HepG2 (cell line): ENCODE data around the gene SASS6. TPM values are rescaled to one million over a fixed set of nuclear protein-coding genes. Genes with fewer than 3 reads are reported as not detected.
A peak's percentile ranks its signal among the peaks of the same experiment; 100 is the strongest.

Source experiments
- BORCS8-MEF2B ChIP-seq: sonication (generic); formaldehyde crosslinking; IDR thresholded peaks from 2 replicates; pipeline ENCODE4 v1.8.0; 2022; ENCODE audit warnings: mild to moderate bottlenecking, missing genetic modification reagents
- EEA1 ChIP-seq: sonication (generic); formaldehyde crosslinking; IDR thresholded peaks from 2 replicates; pipeline ENCODE4 v1.5.1; 2020; ENCODE audit warnings: mild to moderate bottlenecking, missing genetic modification reagents, borderline replicate concordance
- HIVEP1 ChIP-seq: sonication (generic); formaldehyde crosslinking; IDR thresholded peaks from 2 replicates; pipeline ENCODE4 v1.4.0; 2020; ENCODE audit warnings: mild to moderate bottlenecking, missing genetic modification reagents
- HMGXB4 ChIP-seq, 2 experiments: sonication (generic) in 1 of 2; formaldehyde crosslinking in 1 of 2; IDR thresholded peaks; 2 replicates each; pipeline versions ENCODE4 v1.4.0 to v1.6.1; 2018 to 2020; ENCODE audit warnings: missing genetic modification reagents in 2 of 2, borderline replicate concordance in 1 of 2, low read depth in 1 of 2, mild to moderate bottlenecking in 1 of 2, missing biosample characterization in 1 of 2
- HNRNPH1 ChIP-seq: fragments of 200-400 bp; formaldehyde crosslinking; optimal IDR thresholded peaks from 2 replicates; pipeline ENCODE3; 2017; ENCODE audit warnings: mild to moderate bottlenecking, low read depth, low read length
- HOXA5 ChIP-seq: sonication (generic); formaldehyde crosslinking; IDR thresholded peaks from 2 replicates; pipeline ENCODE4 v1.4.0; 2020; ENCODE audit warnings: missing genetic modification reagents
- KLF11 ChIP-seq: IDR thresholded peaks from 2 replicates; pipeline ENCODE4 v1.6.1; 2016; ENCODE audit warnings: missing compliant biosample characterization
- MLXIP ChIP-seq: sonication (generic); formaldehyde crosslinking; IDR thresholded peaks from 2 replicates; pipeline ENCODE4 v1.9.0; 2021; ENCODE audit warnings: missing genetic modification reagents, borderline replicate concordance
- MXD1 ChIP-seq: sonication (generic); formaldehyde crosslinking; IDR thresholded peaks from 2 replicates; pipeline ENCODE4 v1.4.0; 2020; ENCODE audit warnings: mild to moderate bottlenecking, missing genetic modification reagents
- NKX3-1 ChIP-seq: sonication (generic); formaldehyde crosslinking; IDR thresholded peaks from 2 replicates; pipeline ENCODE4 v1.5.0; 2020; ENCODE audit warnings: missing genetic modification reagents
- ONECUT2 ChIP-seq: sonication (generic); formaldehyde crosslinking; IDR thresholded peaks from 2 replicates; pipeline ENCODE4 v1.4.0; 2020; ENCODE audit warnings: missing genetic modification reagents
- PAXIP1 ChIP-seq: sonication (generic); formaldehyde crosslinking; conservative IDR thresholded peaks from 2 replicates; pipeline ENCODE4 v1.4.0; 2020; ENCODE audit warnings: mild to moderate bottlenecking, missing genetic modification reagents, moderate library complexity
- REL ChIP-seq: sonication (generic); formaldehyde crosslinking; conservative IDR thresholded peaks from 2 replicates; pipeline ENCODE4 v1.8.0; 2022; ENCODE audit warnings: mild to moderate bottlenecking, missing genetic modification reagents, moderate library complexity
- SMC3 ChIP-seq: IDR thresholded peaks from 2 replicates; pipeline ENCODE4 v1.6.1; 2011; ENCODE audit warnings: low read length, improper control_type of control experiment
- YEATS4 ChIP-seq: sonication (generic); formaldehyde crosslinking; IDR thresholded peaks from 2 replicates; pipeline ENCODE4 v1.4.0; 2020; ENCODE audit warnings: missing genetic modification reagents, borderline replicate concordance
- ZNF414 ChIP-seq: sonication (generic); formaldehyde crosslinking; IDR thresholded peaks from 2 replicates; pipeline ENCODE4 v1.5.0; 2020; ENCODE audit warnings: missing genetic modification reagents
- ZNF510 ChIP-seq: sonication (generic); formaldehyde crosslinking; IDR thresholded peaks from 2 replicates; pipeline ENCODE4 v1.4.0; 2020; ENCODE audit warnings: low read depth, mild to moderate bottlenecking, missing genetic modification reagents
- ZNF598 ChIP-seq: sonication (generic); formaldehyde crosslinking; IDR thresholded peaks from 2 replicates; pipeline ENCODE4 v1.5.1; 2020; ENCODE audit warnings: mild to moderate bottlenecking, missing genetic modification reagents, borderline replicate concordance
- polyA plus RNA-seq, 8 experiments: library from polyadenylated mRNA; depleted of rRNA in 3 of 8; stranded (reverse) in 7 of 8; unstranded in 1 of 8; fragments of >200 nt; fragmentation: Illumina TruSeq in 4 of 8; extraction: Trizol in 4 of 8; gene quantifications; 2 replicates each; pipeline versions ENCODE4 v1.2.1 to v1.2.3, GENCODE V29; 2011 to 2016; ENCODE audit warnings: low read depth in 4 of 8, missing spikeins in 1 of 8, mixed read lengths in 1 of 8; ENCODE audit not compliant: insufficient read depth in 1 of 8
- total RNA-seq, 5 experiments: library from RNA; depleted of rRNA; stranded (reverse); fragments of >200 nt; fragmentation: Illumina TruSeq; extraction: Trizol; gene quantifications; 2 replicates each; pipeline ENCODE4 v1.2.3, GENCODE V29; 2016; ENCODE audit warnings: low read depth in 1 of 5

Gene SASS6
- total and polyA plus RNA-seq, 2 of the 13 experiments (the other 11 are each of a cell fraction or from before 2014, with no cell fraction given): 2.3 to 10.7 TPM

- TF ChIP-seq EEA1 (CRISPR knock-in tag): no peak
- TF ChIP-seq KLF11 (CRISPR knock-in tag): peak; percentile 87
- TF ChIP-seq HIVEP1 (CRISPR knock-in tag): peak; percentile 53; the same call in 1 of the 2 replicates
- TF ChIP-seq ZNF510: peak; percentile 47; the same call in 1 of the 2 replicates
- TF ChIP-seq MLXIP (CRISPR knock-in tag): 0 out of 2 replicates have a peak, but pooled peaks have one; percentile 58
- peak; percentile 63; the same call in 1 of the 2 replicates for TF ChIP-seq ZNF414 (CRISPR knock-in tag)
- peak; percentile 39; the same call in 1 of the 2 replicates for TF ChIP-seq ZNF598 (CRISPR knock-in tag)
- peak; percentile 92 for TF ChIP-seq BORCS8-MEF2B (CRISPR knock-in tag)
- peak; percentile 42 to 44; a peak in 3 of 4 replicates for TF ChIP-seq HMGXB4 (CRISPR knock-in tag; IDR thresholded peaks at IDR 0.05; ENCODE audit: borderline replicate concordance in 1 of 2, low read depth in 1 of 2)
- peak; percentile 42; the same call in 1 of the 2 replicates for TF ChIP-seq MXD1 (CRISPR knock-in tag)
- peak; percentile 57 for TF ChIP-seq PAXIP1 (CRISPR knock-in tag)
- no peak for TF ChIP-seq SMC3
- TF ChIP-seq REL: no peak
- peak; percentile 87 for TF ChIP-seq NKX3-1 (CRISPR knock-in tag)
- no peak for TF ChIP-seq ONECUT2 (CRISPR knock-in tag)
- TF ChIP-seq HOXA5: peak; percentile 88
- no peak for TF ChIP-seq HNRNPH1
- TF ChIP-seq YEATS4 (CRISPR knock-in tag): peak; percentile 86; the same call in 1 of the 2 replicates
Measured at GRCh38 chr1:100132566-100133477, at the start of gene SASS6, which contains the start of gene TRMT13 (continued).
